Stomach (tissue), 9 donors: Measurements from ENCODE around the gene CSNK1G1. TPM values are rescaled to one million over a fixed set of nuclear protein-coding genes. Genes with fewer than 3 reads are reported as not detected.
"Not testable (repeated sequence)": the region's sequence is repeated elsewhere in the genome, so short reads cannot be mapped to it uniquely, and the experiment has no call there.

Experiments
- DNase-seq, 2 donors: peaks; one replicate each; pipeline versions ENCODE4 v3.0.0 to v3.0.0-alpha.2; 2013 to 2019
- H3K27ac ChIP-seq, 5 donors: fragments of 200-600 bp in 4 of 5; sonication (generic) in 4 of 5; one replicate each; pipeline ENCODE4 v1.5.1; 2013 to 2019; ENCODE audit warnings: mild to moderate bottlenecking in 1 of 5, moderate library complexity in 1 of 5
- H3K27me3 ChIP-seq, 3 donors: fragments of 200-600 bp; sonication (generic); one replicate each; pipeline ENCODE4 v1.5.1; 2017 to 2019; ENCODE audit warnings: mixed run types in 1 of 3
- H3K36me3 ChIP-seq, 4 donors: fragments of 200-600 bp; sonication (generic); 1 replicate in 3 of 4; 2 replicates in 1 of 4; pipeline ENCODE4 v1.5.1; 2016 to 2019
- H3K4me1 ChIP-seq, 4 donors: fragments of 200-600 bp; sonication (generic); one replicate each; pipeline ENCODE4 v1.5.1; 2016 to 2019
- H3K4me3 ChIP-seq, 4 donors: fragments of 200-600 bp; sonication (generic) in 3 of 4; one replicate each; pipeline ENCODE4 v1.5.1; 2016 to 2019; ENCODE audit warnings: mild to moderate bottlenecking in 1 of 4
- H3K9me3 ChIP-seq, 4 donors: fragments of 200-600 bp; sonication (generic); one replicate each; pipeline ENCODE4 v1.5.1; 2016 to 2019
- CTCF ChIP-seq, 7 experiments: fragments of 450-650 bp in 4 of 7; fragments of 200-600 bp in 3 of 7; sonication (generic) in 3 of 7; IDR thresholded peaks; one replicate each; pipeline ENCODE4 v1.5.1; 2016 to 2019; ENCODE audit warnings: antibody characterized with exemption in 7 of 7, control low read depth in 2 of 7, mild to moderate bottlenecking in 1 of 7
- EP300 ChIP-seq: sonication (generic); formaldehyde crosslinking; IDR thresholded peaks from one replicate; pipeline ENCODE4 v1.6.1; 2017; ENCODE audit warnings: antibody characterized with exemption
- POLR2A ChIP-seq, 4 donors: fragments of 450-650 bp; IDR thresholded peaks; one replicate each; pipeline ENCODE4 v1.6.1; 2016; ENCODE audit warnings: antibody characterized with exemption in 4 of 4, control low read depth in 2 of 4, mild to moderate bottlenecking in 1 of 4, moderate library complexity in 1 of 4
- POLR2AphosphoS5 ChIP-seq, 3 donors: sonication (generic); formaldehyde crosslinking; IDR thresholded peaks; one replicate each; pipeline ENCODE4 v1.6.1; 2016; ENCODE audit warnings: antibody characterized with exemption in 3 of 3
- WGBS, 5 donors: extraction: QIAGEN DNeasy Blood & Tissue Kit in 3 of 5; methylation state at CpG; one replicate each; pipeline versions ENCODE4 v1.1.5 to v1.1.7; 2013 to 2018; 5-methylcytosine and 5-hydroxymethylcytosine counted together
- intact Hi-C: fragments of 100-400 bp; cut with DNase I; formaldehyde crosslinking; loops from one replicate; pipeline ENCODE4 v1.15.1; 2023; ENCODE audit warnings: low total_unique reads
- polyA plus RNA-seq, 3 donors: library from polyadenylated mRNA; stranded (reverse); fragments of 200-250 nt; gene quantifications; one replicate each; pipeline ENCODE4 v1.2.3, GENCODE V29; 2013
- total RNA-seq, 5 donors: library from RNA; depleted of rRNA; stranded (reverse); fragments of >200 nt; gene quantifications; one replicate each; pipeline versions ENCODE4 v1.1.0 to v1.2.3, GENCODE V29; 2014 to 2016
- donor health status: healthy with polysubstance abuse.
- donor health status: Bipolar disorder and iron deficiency.
- donor health status: healthy.

Gene CSNK1G1
- total and polyA plus RNA-seq, 8 donors = 2.4 to 63.1 (median 5.4) TPM

- TF ChIP-seq POLR2A (IDR thresholded peaks at IDR 0.05) = no peak
- no peak for TF ChIP-seq EP300
- peak in 1 of 3 donors; percentile 67 for TF ChIP-seq POLR2AphosphoS5 (IDR thresholded peaks at IDR 0.05)
- TF ChIP-seq CTCF (IDR thresholded peaks at IDR 0.05) = peak in 2 of 7 experiments; percentile 7 to 21
- intact Hi-C loops = no loop called here
- Histone ChIP-seq H3K36me3 (no peaks in the 10 kb centered on the region), H3K4me3 (peak within 1 kb of the TSS; percentile 47 to 72 (median 60)), H3K27me3 (no peaks in the 10 kb centered on the region), H3K4me1 (peaks cover 7 to 29% (median 14%) of the 10 kb centered on the region in 4 donors), H3K9me3 (no peaks in the 10 kb centered on the region), H3K27ac (peak within 1 kb of the TSS in 3 of 5 donors; percentile 9 to 29 (median 25))
- 0 to 2% (median 0%) methylated on average over 32 to 38 of the region's 38 CpGs for WGBS, 5 donors
- peak; percentile 94 to 98 for DNase-seq
Observed at GRCh38 chr15:64381000-64381751, 25.2 kb upstream of the CSNK1G1 start, which contains the start of gene PCLAF. TSS of gene PCLAF (minus strand) at chr15:64381441. CDS start at chr15:64381371, 70 bp downstream.

- WGBS, 5 donors = 51 to 60% (median 56%) methylated on average over 11 of the region's 11 CpGs
- DNase-seq, H3K27me3 ChIP-seq, intact Hi-C loops, H3K27ac ChIP-seq, H3K9me3 ChIP-seq, H3K36me3 ChIP-seq: not testable (repeated sequence)
- Histone ChIP-seq H3K4me3 (peak overlapping the region; percentile 47 to 72 (median 60)), H3K4me1 (peaks cover 7 to 29% (median 14%) of the 10 kb centered on the region in 4 donors)
Observed at GRCh38 chr15:64380130-64380870, 24.3 kb upstream of the CSNK1G1 start.

- H3K27ac ChIP-seq = no peak overlapping the region
- no peak for TF ChIP-seq POLR2A (IDR thresholded peaks at IDR 0.05)
- TF ChIP-seq EP300 = no peak
- TF ChIP-seq CTCF (IDR thresholded peaks at IDR 0.05) = no peak
- no peak for TF ChIP-seq POLR2AphosphoS5 (IDR thresholded peaks at IDR 0.05)
- 67 to 71% (median 69%) methylated on average over 9 of the region's 9 CpGs for WGBS, 5 donors
- no peak overlapping the region for H3K4me3 ChIP-seq
- no peaks in the 10 kb centered on the region for H3K36me3 ChIP-seq
- H3K9me3 ChIP-seq = no peaks in the 10 kb centered on the region
- H3K27me3 ChIP-seq = no peaks in the 10 kb centered on the region
- intact Hi-C loops = no loop called here
- DNase-seq = no peak
- H3K4me1 ChIP-seq = peaks cover 7 to 29% (median 14%) of the 10 kb centered on the region in 4 donors
Observed at GRCh38 chr15:64379216-64379960, 23.4 kb upstream of the CSNK1G1 start.

GRCh38 chr15:64373360-64373759, 17.4 kb upstream of the CSNK1G1 start:
- Histone ChIP-seq H3K9me3 (no peaks in the 10 kb centered on the region), H3K27me3 (no peaks in the 10 kb centered on the region), H3K36me3 (no peaks in the 10 kb centered on the region), H3K4me3 (no peak overlapping the region), H3K27ac (no peak overlapping the region), H3K4me1 (no peaks in the 10 kb centered on the region)
- WGBS, 5 donors = 88 to 95% (median 91%) methylated on average over 8 of the region's 8 CpGs
- TF ChIP-seq POLR2A (IDR thresholded peaks at IDR 0.05) (no peak), EP300 (no peak), CTCF (IDR thresholded peaks at IDR 0.05) (no peak), POLR2AphosphoS5 (IDR thresholded peaks at IDR 0.05) (no peak)
- DNase-seq = no peak
- intact Hi-C loops = no loop called here

- H3K27ac ChIP-seq, H3K27me3 ChIP-seq, DNase-seq, H3K4me3 ChIP-seq, H3K36me3 ChIP-seq, intact Hi-C loops, H3K4me1 ChIP-seq, H3K9me3 ChIP-seq: not testable (repeated sequence)
- WGBS, 5 donors = 96 to 99% (median 97%) methylated on average over 8 of the region's 8 CpGs
Observed at GRCh38 chr15:64371383-64371782, 15.4 kb upstream of the CSNK1G1 start.
